H1 (cell line): Measurements from ENCODE around the gene PFN4.

Experiments used
- CBX5 ChIP-seq: fragments of 300-800, 300-1000 bp; sonication (generic); IDR thresholded peaks from 2 replicates; pipeline ENCODE4 v1.7.1; 2016; ENCODE audit warnings: antibody characterized with exemption, low read length, low read depth
- CREB1 ChIP-seq: IDR thresholded peaks from 2 replicates; pipeline ENCODE4 v1.6.1; 2012; ENCODE audit warnings: inconsistent platforms
- CTCF ChIP-seq, 3 experiments: IDR thresholded peaks; 1 replicate in 2 of 3; 2 replicates in 1 of 3; pipeline versions ENCODE4 v1.5.1 to v1.6.1; 2011; ENCODE audit warnings: low read length in 3 of 3, mild to moderate bottlenecking in 3 of 3, inconsistent platforms in 2 of 3, low read depth in 1 of 3, moderate library complexity in 1 of 3; ENCODE audit not compliant: insufficient read depth in 1 of 3; ENCODE audit errors: control extremely low read depth in 1 of 3
- EGR1 ChIP-seq: IDR thresholded peaks from 2 replicates; pipeline ENCODE4 v1.6.1; 2011; ENCODE audit warnings: low read depth, low read length, borderline replicate concordance
- MAX ChIP-seq: IDR thresholded peaks from 2 replicates; pipeline ENCODE4 v1.6.1; 2012; ENCODE audit warnings: inconsistent platforms
- NRF1 ChIP-seq: IDR thresholded peaks from 2 replicates; pipeline ENCODE4 v1.6.1; 2011; ENCODE audit warnings: mild to moderate bottlenecking, low read depth, low read length, improper control_type of control experiment
- POLR2A ChIP-seq, 2 experiments: IDR thresholded peaks; 1 replicate in 1 of 2; 2 replicates in 1 of 2; pipeline ENCODE4 v1.6.1; 2011; ENCODE audit warnings: low read depth in 2 of 2, low read length in 2 of 2, mild to moderate bottlenecking in 2 of 2; ENCODE audit errors: control extremely low read depth in 1 of 2
- RBBP5 ChIP-seq: IDR thresholded peaks from 2 replicates; pipeline ENCODE4 v1.7.1; 2012; ENCODE audit warnings: low read depth, mild to moderate bottlenecking, inconsistent platforms, low read length, moderate library complexity, borderline replicate concordance
- SIRT6 ChIP-seq: IDR thresholded peaks from one replicate; pipeline ENCODE4 v1.7.1; 2012; ENCODE audit warnings: low read length, inconsistent platforms

- TF ChIP-seq SIRT6, result no peak
- TF ChIP-seq CTCF (IDR thresholded peaks at IDR 0.05; ENCODE audit: control extremely low read depth in 1 of 3, insufficient read depth in 1 of 3, low read depth in 1 of 3, low read length in 3 of 3), result no peak
- TF ChIP-seq MAX, result peak; percentile 66
- peak; percentile 55 to 62 for TF ChIP-seq POLR2A (IDR thresholded peaks at IDR 0.05; ENCODE audit: control extremely low read depth in 1 of 2, low read depth in 2 of 2, low read length in 2 of 2)
- 0 out of 2 replicates have a peak, but pooled peaks have one; percentile 12 for TF ChIP-seq CREB1
- TF ChIP-seq RBBP5, result no peak; the same call in 1 of the 2 replicates
- no peak for TF ChIP-seq NRF1
- TF ChIP-seq EGR1, result no peak
- no peak for TF ChIP-seq CBX5
Observed at GRCh38 chr2:24123195-24123921, at the start of gene PFN4, which contains the start of gene FAM228B.
